K562 (cell line): ENCODE data around the gene MRPL54. TPM values are rescaled to one million over a fixed set of nuclear protein-coding genes. Genes with fewer than 3 reads are reported as not detected.

Experiments used
- BCOR ChIP-seq: fragments of 450-650 bp; IDR thresholded peaks from 2 replicates; pipeline ENCODE4 v1.6.1; 2016
- CBFB ChIP-seq: sonication (generic); formaldehyde crosslinking; IDR thresholded peaks from 2 replicates; pipeline ENCODE4 v1.4.0; 2020; ENCODE audit warnings: mild to moderate bottlenecking, missing genetic modification reagents
- CCAR2 ChIP-seq: fragments of 200-400 bp; formaldehyde crosslinking; IDR thresholded peaks from 2 replicates; pipeline ENCODE4 v1.6.1; 2017; ENCODE audit warnings: mild to moderate bottlenecking, low read depth, low read length
- CTCF ChIP-seq, 3 experiments: IDR thresholded peaks in 2 of 3; conservative IDR thresholded peaks in 1 of 3; 2 replicates each; pipeline ENCODE4 v1.5.1; 2011 to 2012; ENCODE audit warnings: low read length in 3 of 3, mild to moderate bottlenecking in 3 of 3, control low read depth in 2 of 3, improper control_type of control experiment in 1 of 3, inconsistent platforms in 1 of 3, low read depth in 1 of 3, mixed read lengths in 1 of 3, moderate library complexity in 1 of 3; ENCODE audit not compliant: insufficient read depth in 2 of 3
- E2F6 ChIP-seq, 2 experiments: IDR thresholded peaks; 2 replicates each; pipeline ENCODE4 v1.6.1; 2011; ENCODE audit warnings: borderline replicate concordance in 1 of 2, control low read depth in 1 of 2, low read depth in 1 of 2, low read length in 1 of 2, mild to moderate bottlenecking in 1 of 2, mixed read lengths in 1 of 2, moderate library complexity in 1 of 2; ENCODE audit not compliant: insufficient read depth in 1 of 2, insufficient read length in 1 of 2, poor library complexity in 1 of 2, severe bottlenecking in 1 of 2; ENCODE audit errors: extremely low read depth in 1 of 2
- FOXK2 ChIP-seq, 2 experiments: fragments of 450-650 bp; IDR thresholded peaks in 1 of 2; conservative IDR thresholded peaks in 1 of 2; 2 replicates each; pipeline ENCODE4 v1.6.1; 2016; ENCODE audit warnings: low read depth in 2 of 2, mild to moderate bottlenecking in 1 of 2
- NFRKB ChIP-seq: fragments of 450-650 bp; IDR thresholded peaks from 2 replicates; pipeline ENCODE4 v1.6.1; 2016; ENCODE audit warnings: low read depth
- SIX5 ChIP-seq, 2 experiments: IDR thresholded peaks; 2 replicates each; pipeline ENCODE4 v1.6.1; 2011; ENCODE audit warnings: low read length in 2 of 2, borderline replicate concordance in 1 of 2, low read depth in 1 of 2, mild to moderate bottlenecking in 1 of 2, moderate library complexity in 1 of 2; ENCODE audit not compliant: insufficient read depth in 1 of 2
- SREBF1 ChIP-seq: fragments of 150-350 bp; IDR thresholded peaks from 2 replicates; pipeline ENCODE4 v1.6.1; 2014; ENCODE audit warnings: antibody characterized with exemption, low read depth, low read length, borderline replicate concordance
- ZBTB12 ChIP-seq: fragments of 250-450 bp; sonication (Bioruptor Pico); IDR thresholded peaks from 2 replicates; pipeline ENCODE4 v1.4.0; 2020
- ZNF41 ChIP-seq: fragments of 250-450 bp; sonication (Bioruptor Pico); conservative IDR thresholded peaks from 2 replicates; pipeline ENCODE4 v1.4.0; 2020; ENCODE audit warnings: mild to moderate bottlenecking
- ZNF586 ChIP-seq: fragments of 450-650 bp; formaldehyde crosslinking; conservative IDR thresholded peaks from 2 replicates; pipeline ENCODE4 v1.4.0; 2020; ENCODE audit warnings: mild to moderate bottlenecking, moderate library complexity
- polyA plus RNA-seq, 8 experiments: library from polyadenylated mRNA; depleted of rRNA in 4 of 8; stranded (reverse) in 5 of 8; unstranded in 3 of 8; fragments of >200 nt; fragmentation: Nextera tagmentation in 2 of 8; fragmentation: Illumina TruSeq in 1 of 8; extraction: Ambion mirVana in 2 of 8; extraction: Trizol in 1 of 8; gene quantifications; 2 replicates each; pipeline versions ENCODE4 v1.2.1 to v1.2.3, GENCODE V29; 2011 to 2014; ENCODE audit warnings: inconsistent platforms in 1 of 8, missing spikeins in 1 of 8
- total RNA-seq, 7 experiments: library from RNA; depleted of rRNA in 6 of 7; stranded (reverse); fragments of >200 nt in 6 of 7; fragmentation: Illumina TruSeq in 2 of 7; extraction: Trizol in 2 of 7; gene quantifications; 2 replicates each; pipeline versions ENCODE4 v1.2.1 to v1.2.3, GENCODE V29; 2011 to 2021; ENCODE audit warnings: low replicate concordance in 1 of 7
- TF ChIP-seq, protein P1 (sequence below): fragments of 250-450 bp; sonication (Bioruptor Pico); IDR thresholded peaks from 2 replicates; pipeline ENCODE4 v1.8.0; 2021; ENCODE audit warnings: mild to moderate bottlenecking, moderate library complexity
- TF ChIP-seq, protein P2 (sequence below): sonication (generic); formaldehyde crosslinking; IDR thresholded peaks from 2 replicates; pipeline ENCODE4 v1.9.0; 2022; ENCODE audit warnings: mild to moderate bottlenecking, missing genetic modification reagents

The MRPL54 gene
- total and polyA plus RNA-seq, 9 of the 15 experiments (the other 6 are each of a cell fraction or from before 2014, with no cell fraction given) = 3.5 to 120 (median 56.9) TPM

DNA sequence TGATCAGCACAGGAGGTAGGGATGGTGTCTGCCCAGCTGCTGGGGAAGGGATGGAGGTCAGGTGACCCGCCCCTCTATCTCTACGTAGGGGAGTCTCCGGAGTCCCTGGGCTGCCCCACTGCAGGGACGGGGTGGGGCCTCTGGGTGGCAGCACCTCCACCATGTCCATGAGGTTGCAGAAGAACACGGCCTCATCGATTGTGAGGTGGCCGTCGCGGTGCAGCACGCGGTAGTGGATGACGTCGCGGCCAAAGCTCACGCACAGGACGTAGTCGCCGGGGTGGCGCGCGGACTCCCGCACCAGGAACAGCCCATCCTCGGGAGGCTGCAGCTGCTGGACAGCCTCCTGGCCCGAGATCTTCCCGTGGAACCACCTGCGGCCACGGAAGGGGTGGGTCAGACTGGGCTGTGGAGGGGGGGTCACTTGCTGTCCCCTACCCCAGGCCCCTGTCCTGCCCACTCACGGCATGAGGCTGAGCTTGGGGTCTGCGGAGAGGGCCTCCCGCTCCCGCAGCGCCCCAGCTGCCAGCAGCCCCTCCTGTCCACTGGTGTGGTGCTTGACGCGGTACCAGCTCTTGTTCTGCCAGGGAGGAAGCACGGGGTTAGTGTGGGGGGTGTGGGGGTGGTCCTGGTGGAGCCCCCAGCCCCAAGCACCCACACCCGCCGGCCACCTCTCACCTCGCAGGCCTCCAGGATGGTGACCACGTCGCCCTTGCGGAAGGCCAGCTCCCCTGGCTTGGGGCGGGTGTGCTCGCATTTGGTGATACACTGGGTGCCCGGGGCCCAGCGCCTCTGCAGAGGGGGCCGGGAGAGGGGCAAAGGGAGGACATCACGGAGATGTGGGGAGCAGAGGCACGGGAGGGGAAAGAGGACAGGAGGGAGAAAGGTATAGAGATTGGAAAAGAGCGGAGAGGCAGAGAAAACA, 21.4 kb downstream of the MRPL54 start (continued):
- TF ChIP-seq, protein P1, sequence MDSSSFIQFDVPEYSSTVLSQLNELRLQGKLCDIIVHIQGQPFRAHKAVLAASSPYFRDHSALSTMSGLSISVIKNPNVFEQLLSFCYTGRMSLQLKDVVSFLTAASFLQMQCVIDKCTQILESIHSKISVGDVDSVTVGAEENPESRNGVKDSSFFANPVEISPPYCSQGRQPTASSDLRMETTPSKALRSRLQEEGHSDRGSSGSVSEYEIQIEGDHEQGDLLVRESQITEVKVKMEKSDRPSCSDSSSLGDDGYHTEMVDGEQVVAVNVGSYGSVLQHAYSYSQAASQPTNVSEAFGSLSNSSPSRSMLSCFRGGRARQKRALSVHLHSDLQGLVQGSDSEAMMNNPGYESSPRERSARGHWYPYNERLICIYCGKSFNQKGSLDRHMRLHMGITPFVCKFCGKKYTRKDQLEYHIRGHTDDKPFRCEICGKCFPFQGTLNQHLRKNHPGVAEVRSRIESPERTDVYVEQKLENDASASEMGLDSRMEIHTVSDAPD (CRISPR knock-in tag) = no peak
- TF ChIP-seq FOXK2 (conservative IDR thresholded peaks at IDR 0.05 in 1 of 2, IDR thresholded peaks at IDR 0.05 in 1 of 2; ENCODE audit: low read depth in 2 of 2) (no peak), ZBTB12 (no peak), BCOR (no peak), NFRKB (no peak), CCAR2 (no peak), ZNF586 (CRISPR knock-in tag) (no peak), SIX5 (IDR thresholded peaks at IDR 0.05; ENCODE audit: borderline replicate concordance in 1 of 2, insufficient read depth in 1 of 2, low read depth in 1 of 2, low read length in 2 of 2) (no peak), E2F6 (IDR thresholded peaks at IDR 0.05; ENCODE audit: borderline replicate concordance in 1 of 2, extremely low read depth in 1 of 2, insufficient read depth in 1 of 2, insufficient read length in 1 of 2, low read depth in 1 of 2, low read length in 1 of 2, poor library complexity in 1 of 2, severe bottlenecking in 1 of 2) (no peak), CBFB (no peak), SREBF1 (no peak), CTCF (IDR thresholded peaks at IDR 0.05 in 2 of 3, conservative IDR thresholded peaks at IDR 0.05 in 1 of 3; ENCODE audit: insufficient read depth in 2 of 3, low read depth in 1 of 3, low read length in 3 of 3) (peak; percentile 39 to 45 (median 44); a peak in 5 of 6 replicates), ZNF41 (CRISPR knock-in tag) (no peak)
- TF ChIP-seq, protein P2, sequence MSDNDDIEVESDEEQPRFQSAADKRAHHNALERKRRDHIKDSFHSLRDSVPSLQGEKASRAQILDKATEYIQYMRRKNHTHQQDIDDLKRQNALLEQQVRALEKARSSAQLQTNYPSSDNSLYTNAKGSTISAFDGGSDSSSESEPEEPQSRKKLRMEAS (CRISPR knock-in tag) = no peak
